Endothelial cell of umbilical vein (primary cell): ENCODE data around the gene TJP1.

ENCODE experiments used
- CTCF ChIP-seq, 2 donors: IDR thresholded peaks; 1 replicate in 1 of 2; 2 replicates in 1 of 2; pipeline ENCODE4 v1.5.1; 2011; ENCODE audit warnings: low read length in 2 of 2, mild to moderate bottlenecking in 2 of 2, moderate library complexity in 2 of 2, control low read depth in 1 of 2, inconsistent platforms in 1 of 2, low read depth in 1 of 2; ENCODE audit not compliant: insufficient read depth in 1 of 2; ENCODE audit errors: extremely low read depth in 1 of 2
- FOS ChIP-seq: IDR thresholded peaks from 2 replicates; pipeline ENCODE4 v1.6.1; 2011; ENCODE audit warnings: mild to moderate bottlenecking, low read length, moderate library complexity, borderline replicate concordance; ENCODE audit not compliant: insufficient read depth
- JUN ChIP-seq: IDR thresholded peaks from 2 replicates; pipeline ENCODE4 v1.6.1; 2011; ENCODE audit warnings: borderline replicate concordance, low read depth; ENCODE audit not compliant: insufficient read length, insufficient read depth
- MYC ChIP-seq: IDR thresholded peaks from one replicate; pipeline ENCODE4 v1.6.1; 2011; ENCODE audit warnings: mild to moderate bottlenecking, low read depth, low read length
- POLR2A ChIP-seq: IDR thresholded peaks from 2 replicates; pipeline ENCODE4 v1.6.1; 2012; ENCODE audit warnings: low read depth, mild to moderate bottlenecking, control low read depth, low read length
- POLR2AphosphoS5 ChIP-seq: IDR thresholded peaks from 2 replicates; pipeline ENCODE4 v1.6.1; 2012; ENCODE audit warnings: low read depth, mild to moderate bottlenecking, control low read depth, low read length, moderate library complexity; ENCODE audit not compliant: insufficient read depth
- TF ChIP-seq, protein P1 (sequence below): IDR thresholded peaks from 2 replicates; pipeline ENCODE4 v1.6.1; 2011; ENCODE audit not compliant: insufficient read depth, insufficient read length

GRCh38 chr15:29669823-29670222 lies 152.4 kb downstream of the TJP1 start:
- TF ChIP-seq POLR2AphosphoS5 (no peak), FOS (no peak), CTCF (IDR thresholded peaks at IDR 0.05; ENCODE audit: extremely low read depth in 1 of 2, insufficient read depth in 1 of 2, low read depth in 1 of 2, low read length in 2 of 2) (no peak), POLR2A (no peak), JUN (no peak), MYC (no peak)
- TF ChIP-seq, protein P1, sequence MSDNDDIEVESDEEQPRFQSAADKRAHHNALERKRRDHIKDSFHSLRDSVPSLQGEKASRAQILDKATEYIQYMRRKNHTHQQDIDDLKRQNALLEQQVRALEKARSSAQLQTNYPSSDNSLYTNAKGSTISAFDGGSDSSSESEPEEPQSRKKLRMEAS, result no peak
